ENCODE data around the gene C2orf81. TPM values are rescaled to one million over a fixed set of nuclear protein-coding genes. Genes with fewer than 3 reads are reported as not detected.

The C2orf81 gene
- total and polyA plus RNA-seq, 4 donors: 0.08 to 0.44 (median 0.29) TPM

- H3K27me3 ChIP-seq (ENCODE audit: control insufficient read depth in 4 of 4, insufficient read depth in 4 of 4, low read length in 3 of 4): no peaks in the 10 kb centered on the region
- no peak overlapping the region for H3K9ac ChIP-seq (ENCODE audit: low read depth in 1 of 2, low read length in 2 of 2)
- no peaks in the 10 kb centered on the region for H3K4me1 ChIP-seq (ENCODE audit: control insufficient read depth in 4 of 4, insufficient read depth in 4 of 4, low read length in 3 of 4)
- WGBS: 98% methylated on average over 9 of the region's 9 CpGs
- H3K27ac ChIP-seq (ENCODE audit: low read depth in 1 of 2, low read length in 2 of 2): no peak overlapping the region
- peaks cover 10 to 59% (median 40%) of the 10 kb centered on the region in 4 donors for H3K36me3 ChIP-seq (ENCODE audit: control insufficient read depth in 4 of 4, insufficient read depth in 3 of 4, low read depth in 1 of 4, low read length in 3 of 4)
- H3K9me3 ChIP-seq (ENCODE audit: control insufficient read depth in 4 of 4, low read length in 3 of 4): no peaks in the 10 kb centered on the region
- DNase-seq (ENCODE audit: low spot score): no peak
- H3K4me3 ChIP-seq (ENCODE audit: low read depth in 1 of 3, low read length in 3 of 3): no peak overlapping the region
- TF ChIP-seq NR2F2 (IDR thresholded peaks at IDR 0.05): no peak
- no peak for TF ChIP-seq RXRA (IDR thresholded peaks at IDR 0.05)
- TF ChIP-seq TAF1 (conservative IDR thresholded peaks at IDR 0.05): no peak
- TF ChIP-seq, protein P1, sequence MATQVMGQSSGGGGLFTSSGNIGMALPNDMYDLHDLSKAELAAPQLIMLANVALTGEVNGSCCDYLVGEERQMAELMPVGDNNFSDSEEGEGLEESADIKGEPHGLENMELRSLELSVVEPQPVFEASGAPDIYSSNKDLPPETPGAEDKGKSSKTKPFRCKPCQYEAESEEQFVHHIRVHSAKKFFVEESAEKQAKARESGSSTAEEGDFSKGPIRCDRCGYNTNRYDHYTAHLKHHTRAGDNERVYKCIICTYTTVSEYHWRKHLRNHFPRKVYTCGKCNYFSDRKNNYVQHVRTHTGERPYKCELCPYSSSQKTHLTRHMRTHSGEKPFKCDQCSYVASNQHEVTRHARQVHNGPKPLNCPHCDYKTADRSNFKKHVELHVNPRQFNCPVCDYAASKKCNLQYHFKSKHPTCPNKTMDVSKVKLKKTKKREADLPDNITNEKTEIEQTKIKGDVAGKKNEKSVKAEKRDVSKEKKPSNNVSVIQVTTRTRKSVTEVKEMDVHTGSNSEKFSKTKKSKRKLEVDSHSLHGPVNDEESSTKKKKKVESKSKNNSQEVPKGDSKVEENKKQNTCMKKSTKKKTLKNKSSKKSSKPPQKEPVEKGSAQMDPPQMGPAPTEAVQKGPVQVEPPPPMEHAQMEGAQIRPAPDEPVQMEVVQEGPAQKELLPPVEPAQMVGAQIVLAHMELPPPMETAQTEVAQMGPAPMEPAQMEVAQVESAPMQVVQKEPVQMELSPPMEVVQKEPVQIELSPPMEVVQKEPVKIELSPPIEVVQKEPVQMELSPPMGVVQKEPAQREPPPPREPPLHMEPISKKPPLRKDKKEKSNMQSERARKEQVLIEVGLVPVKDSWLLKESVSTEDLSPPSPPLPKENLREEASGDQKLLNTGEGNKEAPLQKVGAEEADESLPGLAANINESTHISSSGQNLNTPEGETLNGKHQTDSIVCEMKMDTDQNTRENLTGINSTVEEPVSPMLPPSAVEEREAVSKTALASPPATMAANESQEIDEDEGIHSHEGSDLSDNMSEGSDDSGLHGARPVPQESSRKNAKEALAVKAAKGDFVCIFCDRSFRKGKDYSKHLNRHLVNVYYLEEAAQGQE (IDR thresholded peaks at IDR 0.05): no peak
- no peak for TF ChIP-seq HNF4A (conservative IDR thresholded peaks at IDR 0.05)
Observed at GRCh38 chr2:74371421-74371820, 50.0 kb downstream of the C2orf81 start.

DNA sequence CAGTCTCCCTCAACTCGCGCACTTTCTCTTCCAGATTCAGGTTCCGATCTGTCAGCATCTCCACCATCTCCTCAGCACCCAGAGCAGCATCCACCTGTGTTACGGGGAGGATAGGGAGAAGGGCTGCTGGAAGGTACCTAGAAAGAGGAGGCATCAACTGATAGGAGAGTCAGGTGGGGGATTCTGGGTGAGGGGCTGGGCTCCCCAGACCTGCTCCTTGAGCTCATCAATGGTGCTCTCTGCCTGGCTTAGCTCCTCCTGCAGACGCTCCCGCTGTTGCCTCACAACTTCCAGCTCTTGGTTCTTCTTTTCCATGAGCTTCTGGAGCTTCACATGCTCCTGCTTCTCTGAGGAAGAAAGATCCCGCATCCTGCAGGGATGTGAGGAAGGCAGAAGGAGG is 51.4 kb downstream of the C2orf81 start:
- Histone ChIP-seq H3K36me3 (ENCODE audit: control insufficient read depth in 4 of 4, insufficient read depth in 3 of 4, low read depth in 1 of 4, low read length in 3 of 4) (peaks cover 16 to 65% (median 44%) of the 10 kb centered on the region in 4 donors), H3K27me3 (ENCODE audit: control insufficient read depth in 4 of 4, insufficient read depth in 4 of 4, low read length in 3 of 4) (no peaks in the 10 kb centered on the region), H3K4me1 (ENCODE audit: control insufficient read depth in 4 of 4, insufficient read depth in 4 of 4, low read length in 3 of 4) (peaks cover 0 to 5% (median 4%) of the 10 kb centered on the region in 4 donors), H3K4me3 (ENCODE audit: low read depth in 1 of 3, low read length in 3 of 3) (no peak overlapping the region), H3K9me3 (ENCODE audit: control insufficient read depth in 4 of 4, low read length in 3 of 4) (no peaks in the 10 kb centered on the region), H3K9ac (ENCODE audit: low read depth in 1 of 2, low read length in 2 of 2) (no peak overlapping the region), H3K27ac (ENCODE audit: low read depth in 1 of 2, low read length in 2 of 2) (no peak overlapping the region)
- TF ChIP-seq GABPA (IDR thresholded peaks at IDR 0.05 in 1 of 2, conservative IDR thresholded peaks at IDR 0.05 in 1 of 2): no peak
- TF ChIP-seq NR2F2 (IDR thresholded peaks at IDR 0.05): no peak
- no peak for TF ChIP-seq RXRA (IDR thresholded peaks at IDR 0.05)
- no peak for TF ChIP-seq JUND (IDR thresholded peaks at IDR 0.05)
- TF ChIP-seq, protein P2, sequence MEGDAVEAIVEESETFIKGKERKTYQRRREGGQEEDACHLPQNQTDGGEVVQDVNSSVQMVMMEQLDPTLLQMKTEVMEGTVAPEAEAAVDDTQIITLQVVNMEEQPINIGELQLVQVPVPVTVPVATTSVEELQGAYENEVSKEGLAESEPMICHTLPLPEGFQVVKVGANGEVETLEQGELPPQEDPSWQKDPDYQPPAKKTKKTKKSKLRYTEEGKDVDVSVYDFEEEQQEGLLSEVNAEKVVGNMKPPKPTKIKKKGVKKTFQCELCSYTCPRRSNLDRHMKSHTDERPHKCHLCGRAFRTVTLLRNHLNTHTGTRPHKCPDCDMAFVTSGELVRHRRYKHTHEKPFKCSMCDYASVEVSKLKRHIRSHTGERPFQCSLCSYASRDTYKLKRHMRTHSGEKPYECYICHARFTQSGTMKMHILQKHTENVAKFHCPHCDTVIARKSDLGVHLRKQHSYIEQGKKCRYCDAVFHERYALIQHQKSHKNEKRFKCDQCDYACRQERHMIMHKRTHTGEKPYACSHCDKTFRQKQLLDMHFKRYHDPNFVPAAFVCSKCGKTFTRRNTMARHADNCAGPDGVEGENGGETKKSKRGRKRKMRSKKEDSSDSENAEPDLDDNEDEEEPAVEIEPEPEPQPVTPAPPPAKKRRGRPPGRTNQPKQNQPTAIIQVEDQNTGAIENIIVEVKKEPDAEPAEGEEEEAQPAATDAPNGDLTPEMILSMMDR (IDR thresholded peaks at IDR 0.05; ENCODE audit: low read depth, low read length, missing input control): no peak
- no peak for TF ChIP-seq SP1 (IDR thresholded peaks at IDR 0.05)
- TF ChIP-seq FOXA1 (IDR thresholded peaks at IDR 0.05): no peak
- no peak for TF ChIP-seq MAX (IDR thresholded peaks at IDR 0.05)
- TF ChIP-seq HNF4A (conservative IDR thresholded peaks at IDR 0.05): no peak
- DNase-seq (ENCODE audit: low spot score): no peak
- WGBS: 98% methylated on average over 7 of the region's 7 CpGs

DNA sequence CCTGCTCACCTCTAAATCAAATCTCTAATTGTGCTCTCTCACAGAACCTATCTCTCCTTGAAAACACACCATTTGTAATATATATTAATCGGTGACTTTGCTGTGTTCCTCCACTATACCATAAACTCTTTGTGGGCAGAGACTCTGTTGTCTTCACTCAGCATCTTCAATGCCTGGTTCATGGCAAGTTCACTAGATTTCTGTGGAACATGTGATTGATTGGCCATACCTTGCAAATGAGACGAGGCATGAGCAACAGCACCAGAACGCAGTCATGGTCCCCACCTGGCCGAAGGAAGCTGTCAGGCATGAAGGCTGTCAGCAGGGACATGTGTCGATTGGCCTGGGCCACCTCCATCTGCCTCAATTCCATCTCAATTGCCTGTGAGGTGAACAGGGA is 52.9 kb downstream of the C2orf81 start:
- no peak for TF ChIP-seq YY1 (IDR thresholded peaks at IDR 0.05)
- TF ChIP-seq EGR1 (IDR thresholded peaks at IDR 0.05; ENCODE audit: low read depth in 2 of 2): no peak
- TF ChIP-seq TAF1 (conservative IDR thresholded peaks at IDR 0.05): no peak
- TF ChIP-seq SP1 (IDR thresholded peaks at IDR 0.05): no peak
- no peak for TF ChIP-seq GABPA (IDR thresholded peaks at IDR 0.05 in 1 of 2, conservative IDR thresholded peaks at IDR 0.05 in 1 of 2)
- no peak for TF ChIP-seq RAD21 (IDR thresholded peaks at IDR 0.05)
- no peak for TF ChIP-seq FOXA1 (IDR thresholded peaks at IDR 0.05)
- no peak for TF ChIP-seq FOXA2 (IDR thresholded peaks at IDR 0.05)
- no peak for TF ChIP-seq ATF3 (IDR thresholded peaks at IDR 0.05)
- TF ChIP-seq, protein P2 (IDR thresholded peaks at IDR 0.05; ENCODE audit: low read depth, low read length, missing input control): no peak
- no peak for DNase-seq (ENCODE audit: low spot score)

More for the DNA sequence above, 52.9 kb downstream of the C2orf81 start:
- peaks cover 16 to 77% (median 56%) of the 10 kb centered on the region in 4 donors for H3K36me3 ChIP-seq (ENCODE audit: control insufficient read depth in 4 of 4, insufficient read depth in 3 of 4, low read depth in 1 of 4, low read length in 3 of 4)
- H3K4me3 ChIP-seq (ENCODE audit: low read depth in 1 of 3, low read length in 3 of 3): no peak overlapping the region
- H3K27me3 ChIP-seq (ENCODE audit: control insufficient read depth in 4 of 4, insufficient read depth in 4 of 4, low read length in 3 of 4): no peaks in the 10 kb centered on the region
- WGBS: 96% methylated on average over 5 of the region's 5 CpGs
- peaks cover 0 to 14% (median 11%) of the 10 kb centered on the region in 4 donors for H3K4me1 ChIP-seq (ENCODE audit: control insufficient read depth in 4 of 4, insufficient read depth in 4 of 4, low read length in 3 of 4)
- H3K27ac ChIP-seq (ENCODE audit: low read depth in 1 of 2, low read length in 2 of 2): no peak overlapping the region
- H3K9me3 ChIP-seq (ENCODE audit: control insufficient read depth in 4 of 4, low read length in 3 of 4): no peaks in the 10 kb centered on the region
- H3K9ac ChIP-seq (ENCODE audit: low read depth in 1 of 2, low read length in 2 of 2): no peak overlapping the region

Data from liver (tissue), 9 donors.